HG03103 (cell line): ENCODE measurements around the gene SNX20.

Experiments used
- ATAC-seq: cut with Tn5 transposase; IDR thresholded peaks from one replicate; pipeline ENCODE4 v1.9.1; 2021; ENCODE audit warnings: low read depth; ENCODE audit not compliant: unreplicated experiment

The SNX20 gene

GRCh38 chr16:50683689-50684374 is 2.7 kb upstream of the SNX20 start:
- ATAC-seq: peak; percentile 57

- ATAC-seq: no peak
Observed at GRCh38 chr16:50680556-50680893, 587 bp downstream of the SNX20 start.

- no peak for ATAC-seq
Observed at GRCh38 chr16:50679676-50680555, 1.2 kb downstream of the SNX20 start.

- no peak for ATAC-seq
Observed at GRCh38 chr16:50679266-50679665, 1.8 kb downstream of the SNX20 start.

GRCh38 chr16:50678531-50678930 is 2.6 kb downstream of the SNX20 start:
- ATAC-seq: no peak

- no peak for ATAC-seq
Observed at GRCh38 chr16:50677351-50677750, 3.8 kb downstream of the SNX20 start.

GRCh38 chr16:50676684-50677225 is 4.4 kb downstream of the SNX20 start:
- ATAC-seq: no peak

GRCh38 chr16:50675686-50676610 is 5.2 kb downstream of the SNX20 start:
- no peak for ATAC-seq

GRCh38 chr16:50674831-50675230 is 6.3 kb downstream of the SNX20 start:
- ATAC-seq: no peak

GRCh38 chr16:50673496-50674275 is 7.4 kb downstream of the SNX20 start:
- ATAC-seq: no peak

- ATAC-seq: no peak
Observed at GRCh38 chr16:50671644-50672260, 9.4 kb downstream of the SNX20 start.

- ATAC-seq: no peak
Observed at GRCh38 chr16:50670476-50670875, 10.6 kb downstream of the SNX20 start.

- ATAC-seq: no peak
Observed at GRCh38 chr16:50669741-50670140, 11.4 kb downstream of the SNX20 start.

- no peak for ATAC-seq
Observed at GRCh38 chr16:50668368-50669008, 12.6 kb downstream of the SNX20 start.

- no peak for ATAC-seq
Observed at GRCh38 chr16:50667497-50668367, 13.4 kb downstream of the SNX20 start.

- ATAC-seq: peak; percentile 86
Observed at GRCh38 chr16:50666658-50667496, 14.2 kb downstream of the SNX20 start.
